Left ventricle myocardium inferior (tissue), 1 donor: ENCODE data around the gene MEIKIN. TPM values are rescaled to one million over a fixed set of nuclear protein-coding genes. Genes with fewer than 3 reads are reported as not detected.

ENCODE experiments used
- DNase-seq: peaks from one replicate; pipeline ENCODE4 v3.0.0-alpha.2; 2020
- H3K27ac ChIP-seq: fragments of 200-600 bp; replicated peaks from 2 replicates; pipeline ENCODE4 v1.8.0; 2021
- H3K27me3 ChIP-seq: fragments of 200-600 bp; 2 replicates; pipeline ENCODE4 v1.8.0; 2021; ENCODE audit warnings: low read depth
- H3K36me3 ChIP-seq: fragments of 200-600 bp; 2 replicates; pipeline ENCODE4 v1.8.0; 2021
- H3K4me1 ChIP-seq: fragments of 200-600 bp; 2 replicates; pipeline ENCODE4 v1.8.0; 2021
- H3K4me3 ChIP-seq: fragments of 200-600 bp; 2 replicates; pipeline ENCODE4 v1.8.0; 2021; ENCODE audit warnings: mild to moderate bottlenecking, moderate library complexity
- H3K9me3 ChIP-seq: fragments of 200-600 bp; replicated peaks from 2 replicates; pipeline ENCODE4 v1.8.0; 2021
- CTCF ChIP-seq: fragments of 200-600 bp; IDR thresholded peaks from 2 replicates; pipeline ENCODE4 v1.8.0; 2021; ENCODE audit warnings: antibody characterized with exemption, mild to moderate bottlenecking, borderline replicate concordance
- intact Hi-C: fragments of 100-400 bp; cut with micrococcal nuclease; formaldehyde crosslinking; loops from one replicate; pipeline ENCODE4 v1.11.0; 2022
- total RNA-seq: library from RNA; stranded (reverse); fragmentation: NEBNext Ultra II Directional; extraction: Animal tissue kit (Norgen Biotek cat#: 25700); gene quantifications from one replicate; pipeline ENCODE4 v1.2.1, GENCODE V29; 2021
- donor health status: DM: no; HTN: yes; CAD: no; lungs with severe emphysema.

MEIKIN gene
- total RNA-seq, 1 donor from 2014 or later: not detected

- DNase-seq: no peak
- H3K9me3 ChIP-seq: no peaks in the 10 kb centered on the region
- TF ChIP-seq CTCF: no peak
- intact Hi-C loops: no loop called here
- H3K36me3 ChIP-seq: no peaks in the 10 kb centered on the region
- peaks cover 95% of the 10 kb centered on the region for H3K4me1 ChIP-seq
- no peak overlapping the region for H3K4me3 ChIP-seq
- H3K27me3 ChIP-seq: no peaks in the 10 kb centered on the region
- no peak overlapping the region for H3K27ac ChIP-seq
Measured at GRCh38 chr5:131791866-131792265, 153.6 kb downstream of the MEIKIN start.

- no peak for TF ChIP-seq CTCF
- intact Hi-C loops: no loop called here
- Histone ChIP-seq H3K4me3 (no peak overlapping the region), H3K27ac (no peak overlapping the region), H3K36me3 (no peaks in the 10 kb centered on the region), H3K4me1 (peaks cover 96% of the 10 kb centered on the region), H3K27me3 (no peaks in the 10 kb centered on the region), H3K9me3 (no peaks in the 10 kb centered on the region)
- DNase-seq: no peak
Measured at GRCh38 chr5:131790550-131790949, 154.9 kb downstream of the MEIKIN start.

- Histone ChIP-seq H3K36me3 (no peaks in the 10 kb centered on the region), H3K27ac (no peak overlapping the region), H3K4me1 (peaks cover 92% of the 10 kb centered on the region), H3K9me3 (no peaks in the 10 kb centered on the region), H3K4me3 (no peak overlapping the region), H3K27me3 (no peaks in the 10 kb centered on the region)
- intact Hi-C loops: no loop called here
- no peak for TF ChIP-seq CTCF
- no peak for DNase-seq
Measured at GRCh38 chr5:131789765-131790164, 155.7 kb downstream of the MEIKIN start.

- H3K27ac ChIP-seq: no peak overlapping the region
- no peak overlapping the region for H3K4me3 ChIP-seq
- no peaks in the 10 kb centered on the region for H3K36me3 ChIP-seq
- H3K4me1 ChIP-seq: peaks cover 87% of the 10 kb centered on the region
- no peaks in the 10 kb centered on the region for H3K27me3 ChIP-seq
- no peaks in the 10 kb centered on the region for H3K9me3 ChIP-seq
- intact Hi-C loops: no loop called here
- no peak for TF ChIP-seq CTCF
- DNase-seq: no peak
Measured at GRCh38 chr5:131787736-131788135, 157.7 kb downstream of the MEIKIN start.

GRCh38 chr5:131786900-131787692, 158.4 kb downstream of the MEIKIN start:
- Histone ChIP-seq H3K9me3 (no peaks in the 10 kb centered on the region), H3K36me3 (no peaks in the 10 kb centered on the region), H3K4me3 (no peak overlapping the region), H3K4me1 (peaks cover 80% of the 10 kb centered on the region), H3K27ac (peak overlapping the region; percentile 6), H3K27me3 (no peaks in the 10 kb centered on the region)
- TF ChIP-seq CTCF: no peak
- DNase-seq: no peak
- intact Hi-C loops: no loop called here
